Naive thymus-derived CD4-positive, alpha-beta T cell (primary cell): ENCODE data around the gene MESP2. TPM values are rescaled to one million over a fixed set of nuclear protein-coding genes. Genes with fewer than 3 reads are reported as not detected.
A peak's percentile ranks its signal among the peaks of the same experiment; 100 is the strongest.

Source experiments
- ATAC-seq: fragments of 150-1000 bp; cut with Tn5 transposase; 2 replicates; pipeline ENCODE4 v1.10.0; 2021; ENCODE audit warnings: mild to moderate bottlenecking, moderate library complexity
- CTCF ChIA-PET: fragments of 350-600 bp; sonication (Branson Sonifier 250); formaldehyde crosslinking; loops from one replicate; lab custom pipeline; 2021; ENCODE audit warnings: antibody characterized with exemption; lab: Charles Lee
- POLR2A ChIA-PET: fragments of 350-600 bp; sonication (Branson Sonifier 250); formaldehyde crosslinking; loops from one replicate; lab custom pipeline; 2021; ENCODE audit warnings: antibody characterized with exemption, inconsistent platforms; lab: Charles Lee
- DNase-seq, 9 donors: peaks; one replicate each; pipeline versions ENCODE4 v3.0.0 to v3.0.0-alpha.2; 2020 to 2022; ENCODE audit warnings: mixed read lengths in 1 of 9
- H3K27ac ChIP-seq: one replicate; pipeline ENCODE4 v1.7.0; 2013; ENCODE audit warnings: mild to moderate bottlenecking, low read depth, low read length, moderate library complexity
- H3K27me3 ChIP-seq, 2 donors: one replicate each; pipeline ENCODE4 v1.7.0; 2013; ENCODE audit warnings: low read length in 2 of 2, mild to moderate bottlenecking in 2 of 2, moderate library complexity in 2 of 2; ENCODE audit not compliant: control insufficient read depth in 2 of 2, insufficient read depth in 2 of 2
- H3K36me3 ChIP-seq, 3 experiments: 1 replicate in 2 of 3; 2 replicates in 1 of 3; pipeline ENCODE4 v1.7.0; 2013; ENCODE audit warnings: low read length in 3 of 3, mild to moderate bottlenecking in 3 of 3, moderate library complexity in 1 of 3; ENCODE audit not compliant: insufficient read depth in 3 of 3, control insufficient read depth in 2 of 3
- H3K4me1 ChIP-seq, 2 donors: one replicate each; pipeline ENCODE4 v1.7.0; 2013; ENCODE audit warnings: low read length in 2 of 2, mild to moderate bottlenecking in 2 of 2, moderate library complexity in 1 of 2; ENCODE audit not compliant: control insufficient read depth in 2 of 2, insufficient read depth in 2 of 2
- H3K4me3 ChIP-seq: 2 replicates; pipeline ENCODE4 v1.7.0; 2013; ENCODE audit warnings: mild to moderate bottlenecking, low read length
- H3K9me3 ChIP-seq, 3 experiments: 1 replicate in 2 of 3; 2 replicates in 1 of 3; pipeline ENCODE4 v1.7.0; 2013; ENCODE audit warnings: low read length in 3 of 3; ENCODE audit not compliant: control insufficient read depth in 2 of 3
- H3K27ac Mint-ChIP-seq, 9 donors: one replicate each; pipeline ENCODE4 v1.8.0; 2020 to 2022; ENCODE audit warnings: mixed read lengths in 9 of 9, mild to moderate bottlenecking in 8 of 9, moderate library complexity in 5 of 9, inconsistent platforms in 2 of 9
- H3K27me3 Mint-ChIP-seq, 5 donors: one replicate each; pipeline ENCODE4 v1.8.0; 2021 to 2022; ENCODE audit warnings: mixed read lengths in 5 of 5, mild to moderate bottlenecking in 1 of 5
- H3K36me3 Mint-ChIP-seq, 5 donors: one replicate each; pipeline ENCODE4 v1.8.0; 2020 to 2022; ENCODE audit warnings: mixed read lengths in 5 of 5, mild to moderate bottlenecking in 3 of 5, inconsistent platforms in 1 of 5
- H3K4me1 Mint-ChIP-seq, 7 donors: one replicate each; pipeline ENCODE4 v1.8.0; 2020 to 2022; ENCODE audit warnings: mixed read lengths in 7 of 7, mild to moderate bottlenecking in 3 of 7, inconsistent platforms in 1 of 7
- H3K4me3 Mint-ChIP-seq, 10 donors: one replicate each; pipeline ENCODE4 v1.8.0; 2020 to 2022; ENCODE audit warnings: mild to moderate bottlenecking in 10 of 10, mixed read lengths in 10 of 10, moderate library complexity in 6 of 10, inconsistent platforms in 2 of 10
- H3K9me3 Mint-ChIP-seq, 11 donors: one replicate each; pipeline ENCODE4 v1.8.0; 2020 to 2022; ENCODE audit warnings: mixed read lengths in 11 of 11, mild to moderate bottlenecking in 4 of 11, inconsistent platforms in 1 of 11, moderate library complexity in 1 of 11
- intact Hi-C, 2 donors: fragments of 100-400 bp; cut with micrococcal nuclease; formaldehyde crosslinking; loops; one replicate each; pipeline ENCODE4 v1.15.1; 2023
- polyA plus RNA-seq, 2 donors: library from polyadenylated mRNA; unstranded; fragments of 300-500 nt; fragmentation: Illumina TruSeq; gene quantifications; one replicate each; pipeline ENCODE4 v1.2.3, GENCODE V29; 2021
- total RNA-seq, 6 experiments: library from RNA in 5 of 6; stranded (reverse) in 5 of 6; gene quantifications; 1 replicate in 5 of 6; 2 replicates in 1 of 6; pipeline ENCODE4 v1.2.3 and lab custom pipeline; 2021 to 2026

MESP2 gene
- total and polyA plus RNA-seq, 7 experiments from 2014 or later: not detected

DNA sequence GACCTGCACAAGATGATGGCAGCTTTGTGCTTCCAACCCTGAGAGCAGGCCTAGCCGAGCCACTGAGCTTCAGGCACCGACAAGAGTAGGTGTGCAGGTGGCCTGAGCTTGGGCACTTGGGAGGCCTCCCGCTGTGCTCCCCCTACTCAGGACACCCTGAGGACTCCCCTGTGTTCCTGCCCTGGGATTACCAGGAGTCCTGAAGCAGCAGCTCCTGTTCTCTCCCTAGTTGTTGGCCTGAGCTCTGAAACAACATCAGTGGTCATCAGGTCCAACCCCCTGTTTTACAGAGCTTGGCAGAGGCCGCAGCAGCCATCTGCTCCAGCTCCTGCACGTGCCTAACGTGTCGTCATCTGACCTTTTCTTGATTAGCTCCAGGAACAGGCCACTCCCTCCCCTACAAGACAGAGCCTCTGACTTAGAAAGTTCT is 8.0 kb upstream of the MESP2 start:
- H3K4me3 Mint-ChIP-seq: no peak overlapping the region
- DNase-seq (no peak), ATAC-seq (no peak)
- no peaks in the 10 kb centered on the region for H3K36me3 Mint-ChIP-seq
- H3K4me1 Mint-ChIP-seq: no peaks in the 10 kb centered on the region
- Histone ChIP-seq H3K27me3 (no peaks in the 10 kb centered on the region), H3K4me3 (no peak overlapping the region), H3K36me3 (no peaks in the 10 kb centered on the region), H3K4me1 (no peaks in the 10 kb centered on the region), H3K27ac (no peak overlapping the region), H3K9me3 (no peaks in the 10 kb centered on the region)
- H3K27ac Mint-ChIP-seq: no peak overlapping the region
- ChIA-PET POLR2A (no interaction called here), CTCF (no interaction called here)
- intact Hi-C loops: no loop called here
- no peaks in the 10 kb centered on the region for H3K27me3 Mint-ChIP-seq
- H3K9me3 Mint-ChIP-seq: no peaks in the 10 kb centered on the region

- H3K27me3 ChIP-seq: no peaks in the 10 kb centered on the region
- ChIA-PET POLR2A (interaction anchor here (0.6 kb wide), 1 partner anchor 757 kb away, joined by 3 read pairs; no protein-coding TSS in a partner anchor), CTCF (no interaction called here)
- no peak overlapping the region for H3K27ac ChIP-seq
- Mint-ChIP-seq H3K4me1 (no peaks in the 10 kb centered on the region), H3K9me3 (no peaks in the 10 kb centered on the region), H3K27ac (no peak overlapping the region), H3K27me3 (peaks cover 0 to 4% (median 0%) of the 10 kb centered on the region in 5 donors), H3K4me3 (no peak overlapping the region), H3K36me3 (no peaks in the 10 kb centered on the region)
- H3K9me3 ChIP-seq: no peaks in the 10 kb centered on the region
- no peaks in the 10 kb centered on the region for H3K36me3 ChIP-seq
- DNase-seq: no peak
- ATAC-seq: no peak
- H3K4me1 ChIP-seq: no peaks in the 10 kb centered on the region
- intact Hi-C loops: no loop called here
- no peak overlapping the region for H3K4me3 ChIP-seq
Observed at GRCh38 chr15:89769366-89769765, 6.8 kb upstream of the MESP2 start.

- no peak overlapping the region for H3K4me3 ChIP-seq
- no peak overlapping the region for H3K27ac Mint-ChIP-seq
- H3K4me1 ChIP-seq: no peaks in the 10 kb centered on the region
- ChIA-PET CTCF (no interaction called here), POLR2A (interaction anchor here (0.6 kb wide), 1 partner anchor 756 kb away, joined by 3 read pairs; no protein-coding TSS in a partner anchor)
- H3K27me3 ChIP-seq: no peaks in the 10 kb centered on the region
- no peaks in the 10 kb centered on the region for H3K9me3 ChIP-seq
- H3K27ac ChIP-seq: no peak overlapping the region
- H3K4me1 Mint-ChIP-seq: no peaks in the 10 kb centered on the region
- no peaks in the 10 kb centered on the region for H3K36me3 ChIP-seq
- no peak for DNase-seq
- H3K9me3 Mint-ChIP-seq: no peaks in the 10 kb centered on the region
- peaks cover 0 to 4% (median 0%) of the 10 kb centered on the region in 5 donors for H3K27me3 Mint-ChIP-seq
- ATAC-seq: no peak
- intact Hi-C loops: no loop called here
- H3K4me3 Mint-ChIP-seq: no peak overlapping the region
- no peaks in the 10 kb centered on the region for H3K36me3 Mint-ChIP-seq
Observed at GRCh38 chr15:89770041-89770440, 6.1 kb upstream of the MESP2 start.

DNA sequence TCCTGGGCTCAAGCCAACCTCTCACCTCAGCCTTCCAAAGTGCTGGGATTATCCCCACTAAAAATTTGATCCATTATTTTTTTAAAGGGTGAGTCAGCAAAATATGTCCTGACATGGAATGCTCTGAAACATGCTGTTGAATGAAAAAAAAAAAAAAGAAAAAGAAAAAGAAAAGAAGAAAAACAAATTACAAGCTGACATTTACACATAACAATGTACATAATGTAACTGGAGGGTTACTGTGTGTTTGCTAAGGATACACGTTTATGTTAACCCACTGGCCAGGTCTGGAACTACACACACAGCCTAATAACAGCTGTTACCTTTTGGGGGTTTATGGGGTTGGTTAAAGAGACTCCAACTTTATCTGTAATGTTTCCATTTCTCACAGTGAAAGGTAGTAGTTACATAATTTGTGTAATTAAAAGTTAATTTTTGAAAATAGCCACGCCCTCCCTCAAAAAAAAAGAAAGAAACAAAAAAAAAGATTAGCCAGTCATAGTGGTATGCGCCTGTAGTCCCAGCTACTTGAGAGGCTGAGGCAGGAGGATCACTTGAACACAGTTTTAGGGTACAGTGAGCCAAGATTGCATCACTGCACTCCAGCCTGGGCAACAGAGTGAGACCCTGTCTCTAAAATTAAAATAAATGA is 3.1 kb upstream of the MESP2 start:
- POLR2A ChIA-PET: no interaction called here
- no peaks in the 10 kb centered on the region for H3K4me1 ChIP-seq
- Mint-ChIP-seq H3K36me3 (no peaks in the 10 kb centered on the region), H3K4me1 (no peaks in the 10 kb centered on the region), H3K9me3 (no peaks in the 10 kb centered on the region), H3K27me3 (peaks cover 6 to 19% (median 11%) of the 10 kb centered on the region in 5 donors), H3K27ac (no peak overlapping the region), H3K4me3 (no peak overlapping the region)
- no peak overlapping the region for H3K4me3 ChIP-seq
- H3K36me3 ChIP-seq: no peaks in the 10 kb centered on the region
- ATAC-seq (no peak), DNase-seq (no peak)
- no peak overlapping the region for H3K27ac ChIP-seq
- intact Hi-C loops: no loop called here
- no peaks in the 10 kb centered on the region for H3K27me3 ChIP-seq
- CTCF ChIA-PET: no interaction called here
- no peaks in the 10 kb centered on the region for H3K9me3 ChIP-seq

- Histone ChIP-seq H3K27ac (no peak overlapping the region), H3K4me3 (no peak overlapping the region), H3K4me1 (no peaks in the 10 kb centered on the region), H3K9me3 (no peaks in the 10 kb centered on the region), H3K36me3 (no peaks in the 10 kb centered on the region), H3K27me3 (no peaks in the 10 kb centered on the region)
- intact Hi-C loops: no loop called here
- Mint-ChIP-seq H3K27ac (no peak overlapping the region), H3K4me1 (no peaks in the 10 kb centered on the region), H3K4me3 (no peak overlapping the region), H3K36me3 (no peaks in the 10 kb centered on the region), H3K27me3 (peaks cover 6 to 22% (median 15%) of the 10 kb centered on the region in 5 donors), H3K9me3 (no peaks in the 10 kb centered on the region)
- POLR2A ChIA-PET: no interaction called here
- CTCF ChIA-PET: no interaction called here
- DNase-seq (no peak), ATAC-seq (no peak)
Observed at GRCh38 chr15:89774492-89774891, 1.6 kb upstream of the MESP2 start.

DNA sequence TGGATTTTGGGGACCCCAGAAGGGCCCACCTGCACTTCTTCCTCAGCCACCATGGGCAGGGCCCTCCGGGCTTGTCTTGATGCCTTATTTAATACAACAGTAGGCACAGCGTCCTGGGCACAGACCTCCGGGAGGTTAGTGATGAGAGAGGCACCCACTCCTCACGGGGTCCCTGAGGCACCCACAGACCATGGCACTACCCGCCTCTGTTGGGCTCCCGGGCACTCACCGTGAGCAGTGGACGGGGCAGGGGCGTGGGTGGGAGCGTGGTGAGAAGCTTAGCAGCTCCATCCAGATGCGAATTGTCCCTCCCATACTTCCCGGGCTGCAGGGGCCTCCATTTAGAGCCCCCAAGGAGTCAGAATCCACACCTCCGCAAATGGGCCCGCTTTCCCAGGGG is 317 bp upstream of the MESP2 start:
- no peak for ATAC-seq
- H3K9me3 ChIP-seq: no peaks in the 10 kb centered on the region
- H3K27me3 Mint-ChIP-seq: peaks cover 13 to 24% (median 22%) of the 10 kb centered on the region in 5 donors
- H3K36me3 ChIP-seq: no peaks in the 10 kb centered on the region
- peaks cover 0 to 7% (median 0%) of the 10 kb centered on the region in 7 donors for H3K4me1 Mint-ChIP-seq
- H3K4me1 ChIP-seq: no peaks in the 10 kb centered on the region
- H3K27ac Mint-ChIP-seq: no peak overlapping the region
- no peaks in the 10 kb centered on the region for H3K9me3 Mint-ChIP-seq
- no peaks in the 10 kb centered on the region for H3K27me3 ChIP-seq
- ChIA-PET POLR2A (no interaction called here), CTCF (no interaction called here)
- H3K36me3 Mint-ChIP-seq: no peaks in the 10 kb centered on the region
- peak overlapping the region in 6 of 10 donors; percentile 17 to 72 (median 44) for H3K4me3 Mint-ChIP-seq
- no peak for DNase-seq
- intact Hi-C loops: no loop called here
- no peak overlapping the region for H3K27ac ChIP-seq
- H3K4me3 ChIP-seq: no peak overlapping the region
